Iris pigment epithelial cell (primary cell): Measurements from ENCODE around the gene NHLRC2.
"Not testable (repeated sequence)": the region's sequence is repeated elsewhere in the genome, so short reads cannot be mapped to it uniquely, and the experiment has no call there.

ENCODE experiments used
- DNase-seq: peaks from one replicate; pipeline ENCODE4 v3.0.0-alpha.2; 2011; ENCODE audit warnings: low read depth

Gene NHLRC2

GRCh38 chr10:113943196-113943595 lies 88.7 kb downstream of the NHLRC2 start:
- not testable (repeated sequence) for DNase-seq

GRCh38 chr10:113945075-113945686 lies 90.7 kb downstream of the NHLRC2 start:
- peak; percentile 60 for DNase-seq

DNA sequence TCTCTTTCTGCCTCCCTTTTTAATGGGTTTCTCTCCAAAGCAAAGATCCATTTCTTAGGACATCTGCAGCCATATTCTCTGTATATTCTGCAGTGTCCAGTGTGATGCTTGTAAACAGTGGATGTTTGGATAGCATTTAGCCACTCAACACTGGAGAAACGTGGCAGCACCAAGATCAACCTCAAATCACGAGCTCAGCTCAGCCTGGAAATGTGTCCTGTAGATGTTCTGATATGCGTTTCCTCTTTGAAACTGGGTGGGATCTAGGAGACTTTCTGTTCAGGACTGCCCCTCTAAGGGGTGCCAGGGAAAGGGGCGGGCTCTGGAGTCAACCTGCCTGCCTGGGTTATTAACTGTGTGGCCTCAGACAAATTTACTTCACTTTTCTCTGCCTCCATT lies 91.2 kb downstream of the NHLRC2 start:
- DNase-seq: no peak

GRCh38 chr10:113947184-113948041 lies 93.0 kb downstream of the NHLRC2 start:
- DNase-seq: no peak

GRCh38 chr10:113948048-113948447 lies 93.6 kb downstream of the NHLRC2 start:
- DNase-seq: no peak

- no peak for DNase-seq
These were observed 95.8 kb downstream of the NHLRC2 start for GRCh38 chr10:113950268-113950667.

- DNase-seq: no peak
These were observed 99.2 kb downstream of the NHLRC2 start for GRCh38 chr10:113953505-113954272.

DNA sequence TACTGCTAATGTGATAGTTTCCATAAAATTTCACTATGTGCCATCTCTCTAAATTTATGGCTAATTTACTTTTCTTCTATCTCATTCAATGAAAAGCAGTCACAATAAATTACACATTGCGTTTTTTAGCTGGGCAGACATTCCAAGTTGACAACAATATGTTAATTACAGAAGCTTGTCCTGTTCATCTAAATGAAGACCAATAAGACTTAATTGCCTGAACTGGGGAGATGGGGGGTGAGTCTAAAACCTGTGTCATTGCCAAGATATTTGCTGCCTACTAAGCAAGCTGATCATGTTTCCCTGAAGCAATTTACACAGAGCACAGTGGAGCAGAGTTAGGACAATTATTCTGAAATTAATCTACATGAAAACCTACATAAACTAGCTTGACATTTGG lies 99.9 kb downstream of the NHLRC2 start:
- DNase-seq: no peak

DNA sequence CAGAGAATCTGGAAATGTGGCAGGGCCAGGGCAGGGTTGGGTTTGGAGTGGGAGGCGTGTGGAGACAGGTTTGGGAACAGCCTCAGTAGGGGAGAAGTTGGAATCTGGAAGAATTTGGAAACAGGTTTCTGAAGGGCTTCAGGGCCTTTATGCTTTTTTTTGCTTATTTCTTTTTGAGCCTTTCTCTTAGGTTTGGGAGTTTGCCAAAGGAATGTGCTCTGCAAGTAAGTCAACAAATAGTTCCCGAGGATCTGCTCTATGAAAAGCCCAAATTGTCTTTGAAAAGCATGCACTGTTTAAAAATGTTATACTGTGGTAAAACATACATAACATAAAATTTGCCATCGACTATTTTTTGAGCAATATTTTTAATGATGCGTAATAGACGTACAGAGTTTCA lies 102.6 kb downstream of the NHLRC2 start:
- peak; percentile 90 for DNase-seq

- DNase-seq: peak; percentile 92
These were observed 104.3 kb downstream of the NHLRC2 start for GRCh38 chr10:113958631-113959382.

DNA sequence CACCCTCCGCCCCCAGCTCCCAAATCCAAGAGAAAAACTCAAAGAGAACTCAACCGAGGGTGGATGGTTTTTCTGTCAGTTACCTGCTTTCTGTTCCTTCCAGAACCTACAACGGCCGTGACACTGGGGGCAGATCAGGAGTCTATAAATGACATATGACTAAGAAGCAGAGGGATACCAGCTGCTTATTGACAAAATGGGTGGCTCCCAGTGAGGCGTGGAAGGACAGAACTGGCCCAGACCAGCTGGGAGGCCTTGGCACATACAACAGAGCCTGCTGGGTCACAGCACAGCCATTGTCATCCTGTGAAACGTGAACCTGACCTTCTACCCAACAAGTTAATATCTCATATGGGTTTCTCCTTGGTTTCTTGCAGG lies 104.9 kb downstream of the NHLRC2 start:
- DNase-seq: no peak

DNA sequence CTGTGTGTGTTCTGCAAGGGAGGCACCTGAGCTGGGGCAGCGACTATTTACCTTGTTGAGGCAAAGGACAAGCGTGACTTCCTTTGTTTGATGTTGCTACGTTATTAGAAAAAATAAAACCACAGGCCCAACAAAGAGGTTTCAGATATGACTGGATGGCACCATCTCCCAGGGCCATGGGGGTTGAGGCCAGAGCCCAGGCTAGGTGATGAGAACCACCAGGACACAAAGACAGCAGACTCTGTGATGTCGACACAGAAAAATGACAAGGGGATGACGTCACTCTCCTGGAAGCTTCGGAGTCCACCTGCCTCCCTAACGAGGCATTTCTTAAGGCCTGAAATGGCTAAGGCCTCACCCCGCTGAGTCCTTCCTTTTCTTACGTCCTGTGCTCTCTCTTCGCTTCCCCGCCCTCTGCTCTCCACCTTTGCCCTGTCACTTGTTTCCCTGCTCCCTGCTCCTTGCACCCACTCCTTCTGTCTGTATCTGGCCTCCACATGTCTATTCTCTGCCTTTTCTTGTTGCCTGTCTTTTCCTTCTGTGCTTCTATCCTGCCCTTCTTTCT lies 106.2 kb downstream of the NHLRC2 start:
- DNase-seq: no peak

GRCh38 chr10:113961182-113962031 lies 106.9 kb downstream of the NHLRC2 start:
- DNase-seq: no peak

DNA sequence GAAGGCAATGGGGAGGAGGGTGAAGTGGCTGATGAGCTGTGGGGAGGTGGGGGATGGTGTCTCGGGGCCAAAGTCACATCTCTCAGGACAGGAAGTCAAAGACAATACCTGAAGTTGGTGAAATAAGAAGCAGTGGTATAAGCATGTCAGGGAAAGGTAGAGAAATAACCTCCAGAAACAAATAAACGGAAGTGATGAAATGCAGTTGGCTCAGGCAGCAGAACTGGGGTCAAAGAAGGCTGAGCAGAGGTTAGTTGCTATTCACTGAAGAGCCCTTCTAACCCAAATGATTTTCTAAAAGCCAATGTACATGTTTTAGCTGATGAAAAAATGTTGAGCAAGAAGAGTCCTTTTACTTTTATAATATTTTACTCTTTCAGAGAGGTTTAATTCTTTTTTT lies 110.6 kb downstream of the NHLRC2 start:
- DNase-seq: no peak

DNA sequence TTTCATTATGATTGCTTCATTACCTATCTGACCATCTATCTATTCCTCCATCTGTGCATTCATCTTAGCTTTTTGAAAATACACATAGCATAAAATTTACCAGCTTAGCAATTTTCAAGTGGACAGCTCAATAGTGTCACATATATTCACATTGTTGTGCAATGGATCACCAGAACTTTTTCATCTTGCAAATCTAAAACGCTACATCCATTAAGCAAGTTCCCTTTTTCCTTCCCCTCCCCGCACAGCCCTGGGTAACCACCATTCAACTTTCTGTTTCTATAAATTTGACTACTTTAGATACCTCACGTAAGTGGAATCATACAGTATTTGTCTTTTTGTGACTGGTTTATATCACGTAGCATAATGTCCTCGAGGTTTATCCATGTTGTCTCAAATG lies 111.2 kb downstream of the NHLRC2 start:
- DNase-seq: no peak
